HG02885 (cell line): ENCODE data around the gene ECE1.

ENCODE experiments used
- ATAC-seq: cut with Tn5 transposase; IDR thresholded peaks from one replicate; pipeline ENCODE4 v1.9.1; 2021; ENCODE audit warnings: mild to moderate bottlenecking; ENCODE audit not compliant: unreplicated experiment, poor library complexity

ECE1 gene

GRCh38 chr1:21325731-21326387 lies 35.6 kb upstream of the ECE1 start:
- ATAC-seq, result no peak

GRCh38 chr1:21325231-21325718 lies 35.0 kb upstream of the ECE1 start:
- ATAC-seq, result no peak

- ATAC-seq, result no peak
Measured at GRCh38 chr1:21324368-21325141, 34.3 kb upstream of the ECE1 start.

GRCh38 chr1:21323091-21323490 lies 32.8 kb upstream of the ECE1 start:
- no peak for ATAC-seq

GRCh38 chr1:21322681-21323016 lies 32.4 kb upstream of the ECE1 start:
- ATAC-seq, result no peak

GRCh38 chr1:21321963-21322680 lies 31.9 kb upstream of the ECE1 start:
- ATAC-seq, result no peak

- no peak for ATAC-seq
Measured at GRCh38 chr1:21320410-21321108, 30.3 kb upstream of the ECE1 start.

GRCh38 chr1:21319447-21320407 lies 29.5 kb upstream of the ECE1 start:
- ATAC-seq, result no peak

GRCh38 chr1:21318714-21319159 lies 28.5 kb upstream of the ECE1 start:
- no peak for ATAC-seq

GRCh38 chr1:21318057-21318713 lies 27.9 kb upstream of the ECE1 start:
- no peak for ATAC-seq

GRCh38 chr1:21317690-21318043 lies 27.4 kb upstream of the ECE1 start:
- no peak for ATAC-seq

- ATAC-seq, result no peak
Measured at GRCh38 chr1:21317035-21317689, 26.9 kb upstream of the ECE1 start.

GRCh38 chr1:21314743-21315396 lies 24.6 kb upstream of the ECE1 start:
- ATAC-seq, result no peak

GRCh38 chr1:21313886-21314721 lies 23.8 kb upstream of the ECE1 start:
- ATAC-seq, result no peak

- no peak for ATAC-seq
Measured at GRCh38 chr1:21313203-21313885, 23.1 kb upstream of the ECE1 start.

- ATAC-seq, result no peak
Measured at GRCh38 chr1:21312407-21312992, 22.2 kb upstream of the ECE1 start.
